OCI-M2 (cell line): ENCODE data around the gene RABL6.
"Not testable (repeated sequence)": the region's sequence is repeated elsewhere in the genome, so short reads cannot be mapped to it uniquely, and the experiment has no call there.

ENCODE experiments used
- DNase-seq: peaks from one replicate; lab custom pipeline; 2025; ENCODE audit not compliant: unreplicated experiment; lab: John Stamatoyannopoulos, UW

Gene RABL6, protein sequence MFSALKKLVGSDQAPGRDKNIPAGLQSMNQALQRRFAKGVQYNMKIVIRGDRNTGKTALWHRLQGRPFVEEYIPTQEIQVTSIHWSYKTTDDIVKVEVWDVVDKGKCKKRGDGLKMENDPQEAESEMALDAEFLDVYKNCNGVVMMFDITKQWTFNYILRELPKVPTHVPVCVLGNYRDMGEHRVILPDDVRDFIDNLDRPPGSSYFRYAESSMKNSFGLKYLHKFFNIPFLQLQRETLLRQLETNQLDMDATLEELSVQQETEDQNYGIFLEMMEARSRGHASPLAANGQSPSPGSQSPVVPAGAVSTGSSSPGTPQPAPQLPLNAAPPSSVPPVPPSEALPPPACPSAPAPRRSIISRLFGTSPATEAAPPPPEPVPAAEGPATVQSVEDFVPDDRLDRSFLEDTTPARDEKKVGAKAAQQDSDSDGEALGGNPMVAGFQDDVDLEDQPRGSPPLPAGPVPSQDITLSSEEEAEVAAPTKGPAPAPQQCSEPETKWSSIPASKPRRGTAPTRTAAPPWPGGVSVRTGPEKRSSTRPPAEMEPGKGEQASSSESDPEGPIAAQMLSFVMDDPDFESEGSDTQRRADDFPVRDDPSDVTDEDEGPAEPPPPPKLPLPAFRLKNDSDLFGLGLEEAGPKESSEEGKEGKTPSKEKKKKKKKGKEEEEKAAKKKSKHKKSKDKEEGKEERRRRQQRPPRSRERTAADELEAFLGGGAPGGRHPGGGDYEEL

DNA sequence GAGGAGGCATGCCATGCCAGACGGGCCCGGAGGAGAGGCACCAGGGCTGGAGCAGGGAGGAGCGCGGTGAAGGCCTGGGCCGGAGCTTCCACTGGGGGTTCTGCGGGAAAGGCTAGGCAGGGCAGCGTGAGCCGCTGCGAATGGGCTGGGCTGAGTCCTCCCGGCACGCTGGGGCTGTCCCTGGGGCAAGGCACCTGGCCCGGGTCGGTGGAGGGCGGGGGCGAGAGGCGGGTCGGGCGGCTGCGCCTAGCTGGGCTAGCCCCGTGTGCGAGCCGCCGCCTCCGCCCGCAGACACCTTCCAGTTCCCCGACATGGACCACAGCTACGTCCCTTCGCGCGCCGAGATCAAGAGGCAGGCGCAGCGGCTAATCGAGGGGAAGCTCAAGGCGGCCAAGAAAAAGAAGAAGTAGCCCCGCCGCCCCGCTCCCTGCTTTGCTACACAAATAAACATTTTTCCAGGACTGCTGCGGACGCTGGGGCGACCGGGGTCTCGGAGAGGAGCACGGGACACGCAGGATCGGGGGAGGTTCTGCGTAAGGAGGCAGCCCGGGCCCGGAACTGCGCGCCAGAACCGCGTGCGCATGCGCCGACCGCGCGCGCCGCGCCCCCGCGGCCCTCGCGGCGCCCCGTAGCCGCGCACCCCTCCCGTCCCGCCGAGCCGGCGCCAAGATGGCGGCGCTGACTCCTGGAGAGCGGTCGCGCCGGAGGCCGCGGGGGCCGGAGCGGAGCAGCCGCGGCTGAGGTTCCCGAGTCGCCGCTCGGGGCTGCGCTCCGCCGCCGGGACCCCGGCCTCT, at the start of gene RABL6:
Gene RABL6, plus strand, starts transcription at position 668 of the 794 bp plus-strand sequence. CDS start 249 bp downstream, outside the sequence.
- DNase-seq = no peak

DNA sequence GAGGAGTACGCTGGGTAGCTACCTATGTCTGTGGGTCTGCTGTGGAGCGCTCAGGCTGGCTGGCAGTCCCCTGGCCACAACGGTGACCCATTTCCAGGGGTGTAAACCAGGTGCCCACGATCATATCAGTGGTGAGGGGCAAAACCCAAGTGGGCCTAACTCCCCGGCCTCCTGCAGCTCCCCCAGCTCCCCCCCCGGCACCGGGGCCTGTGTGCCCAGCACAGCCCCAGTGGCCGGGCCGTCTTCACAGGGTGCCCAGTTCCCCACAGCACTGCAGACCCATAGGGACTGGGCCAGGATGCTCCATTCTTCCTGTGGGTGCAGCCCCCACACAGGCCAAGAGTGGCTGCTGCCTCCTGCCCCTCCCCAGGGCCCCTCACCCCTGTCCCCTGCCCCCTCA, 48.7 kb upstream of the RABL6 start:
- no peak for DNase-seq

DNA sequence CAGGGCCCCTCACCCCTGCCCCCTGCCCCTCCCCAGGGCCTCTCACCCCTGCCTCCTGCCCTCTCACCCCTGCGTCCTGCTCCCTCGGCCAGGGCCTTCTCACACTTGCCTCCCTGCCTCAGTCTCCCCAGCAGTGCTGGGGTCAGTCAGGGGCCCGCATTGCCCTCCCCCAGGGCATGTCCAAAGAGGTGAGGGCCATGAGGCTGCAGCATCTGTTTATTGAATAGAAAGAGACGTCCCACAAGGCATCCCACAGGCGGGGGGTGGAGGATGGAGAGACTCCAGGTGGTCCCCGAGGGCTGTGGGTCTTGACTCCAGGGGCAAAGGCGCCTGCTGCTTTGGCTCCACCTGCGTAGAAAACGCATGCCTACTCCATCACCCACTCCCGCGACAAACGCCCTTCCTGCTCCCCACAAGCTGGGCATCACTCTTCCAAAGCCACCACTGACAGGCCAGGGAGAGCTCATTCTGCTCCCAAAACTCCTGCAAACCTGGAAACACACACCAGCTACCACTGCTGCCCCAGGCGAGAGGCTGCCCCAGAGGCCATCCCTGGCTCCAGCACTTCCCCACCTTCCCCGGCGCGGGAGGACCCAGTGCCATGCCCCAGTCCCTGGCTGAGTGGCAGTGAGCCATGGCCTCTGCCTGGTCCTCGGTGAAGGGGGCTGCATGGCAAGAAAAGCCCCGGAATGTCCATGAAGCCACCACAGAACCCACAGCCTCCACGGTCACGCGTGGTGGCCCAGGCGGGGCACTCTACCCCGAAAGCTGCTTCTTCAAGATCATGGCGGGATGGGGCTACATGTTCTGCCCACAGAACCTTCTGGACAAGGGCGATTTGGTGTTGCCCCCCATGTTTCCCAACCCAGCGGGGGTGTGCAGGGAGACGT, 48.1 kb upstream of the RABL6 start:
- DNase-seq = no peak

DNA sequence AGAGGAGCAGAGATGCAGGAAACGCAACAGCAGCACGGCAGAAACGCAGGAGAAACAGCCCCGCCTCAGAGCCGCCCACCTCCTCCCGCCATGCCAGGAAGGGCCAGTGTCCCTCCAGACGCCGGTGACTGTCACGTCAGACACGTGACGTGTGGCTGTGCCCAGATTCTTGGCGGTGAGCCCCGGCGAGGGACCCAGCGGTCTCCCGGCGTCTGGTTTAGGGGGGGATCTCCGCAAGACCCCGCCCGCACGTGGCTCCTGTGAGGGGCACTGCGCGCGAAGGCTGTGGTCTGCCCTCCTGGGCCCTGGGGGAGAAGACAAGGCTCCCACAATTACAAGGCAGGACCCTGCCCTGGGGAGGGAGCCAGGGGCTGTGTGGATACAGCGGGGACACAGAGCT, 47.3 kb upstream of the RABL6 start:
- DNase-seq = no peak

DNA sequence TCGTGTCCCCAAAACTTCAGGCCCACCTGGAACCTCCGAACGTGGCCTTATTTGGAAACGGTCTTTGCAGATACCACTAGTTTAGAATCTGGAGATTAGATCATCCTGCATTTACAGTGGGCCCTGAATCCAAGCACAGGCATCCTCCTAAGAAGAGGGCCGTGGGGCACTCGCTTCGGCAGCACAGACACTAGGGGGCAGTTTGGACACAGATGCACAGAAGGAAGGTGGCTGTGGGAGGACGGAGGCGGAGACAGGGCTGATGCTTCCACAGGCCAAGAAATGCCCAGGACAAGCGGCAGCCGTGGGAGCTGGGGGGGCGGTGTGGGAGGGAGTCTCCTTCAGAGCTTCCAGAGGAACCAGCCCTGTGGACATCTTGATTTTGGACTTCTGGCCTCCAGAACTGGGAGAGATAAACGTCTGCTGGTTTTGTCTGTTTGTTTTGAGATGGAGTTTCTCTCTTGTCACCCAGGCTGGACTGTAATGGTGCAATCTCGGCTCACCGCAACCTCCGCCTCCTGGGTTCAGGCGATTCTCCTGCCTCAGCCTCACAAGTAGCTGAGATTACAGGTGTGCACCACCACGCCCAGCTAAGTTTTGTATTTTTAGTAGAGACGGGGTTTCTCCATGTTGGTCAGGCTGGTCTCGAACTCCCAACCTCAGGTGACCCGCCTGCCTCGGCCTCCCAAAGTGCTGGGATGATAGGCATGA, 46.8 kb upstream of the RABL6 start:
- DNase-seq = not testable (repeated sequence)

DNA sequence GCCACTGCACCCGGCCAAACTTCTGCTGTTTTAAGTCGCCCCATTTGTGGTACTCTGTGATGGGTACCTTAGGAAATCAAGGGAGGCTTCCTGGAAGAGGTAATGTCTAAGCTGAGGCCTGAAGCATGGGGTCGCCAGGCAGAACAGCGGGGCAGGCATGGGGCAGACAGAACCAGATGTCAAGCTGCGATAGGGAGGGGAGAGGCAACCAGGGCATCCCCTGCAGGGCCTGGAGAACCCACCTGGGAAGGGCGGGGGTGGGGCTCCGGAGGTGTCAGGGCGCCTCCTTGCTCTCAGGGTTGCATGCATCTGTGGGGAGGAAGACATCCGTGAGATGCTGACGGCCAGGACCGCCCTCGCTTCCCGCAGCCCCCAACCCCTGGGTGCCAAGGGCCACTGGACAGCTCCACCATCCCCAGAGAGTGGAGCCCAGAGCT, 46.2 kb upstream of the RABL6 start:
- DNase-seq = no peak

DNA sequence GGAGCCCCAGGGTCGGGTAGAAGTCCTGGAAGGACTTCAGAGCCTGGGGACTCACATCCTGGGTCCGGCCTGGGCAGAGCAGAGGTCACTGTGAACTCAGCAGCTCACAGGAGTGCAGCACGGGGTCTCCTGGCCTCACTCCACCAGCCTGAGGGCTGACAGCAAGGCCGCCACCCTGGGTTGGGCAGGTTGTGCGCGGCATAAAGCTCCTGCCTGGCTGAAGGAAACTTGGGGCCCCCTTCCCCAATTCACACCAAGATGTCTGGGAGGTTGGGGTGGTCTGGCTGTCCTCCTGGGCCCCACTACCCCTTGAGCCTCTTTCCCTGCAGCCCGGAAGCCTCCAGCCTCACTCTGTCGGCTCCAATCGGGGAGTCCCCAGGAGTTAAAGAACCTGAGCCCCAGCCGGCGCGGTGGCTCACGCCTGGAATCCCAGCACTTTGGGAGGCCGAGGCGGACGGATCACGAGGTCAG, 45.5 kb upstream of the RABL6 start:
- no peak for DNase-seq

DNA sequence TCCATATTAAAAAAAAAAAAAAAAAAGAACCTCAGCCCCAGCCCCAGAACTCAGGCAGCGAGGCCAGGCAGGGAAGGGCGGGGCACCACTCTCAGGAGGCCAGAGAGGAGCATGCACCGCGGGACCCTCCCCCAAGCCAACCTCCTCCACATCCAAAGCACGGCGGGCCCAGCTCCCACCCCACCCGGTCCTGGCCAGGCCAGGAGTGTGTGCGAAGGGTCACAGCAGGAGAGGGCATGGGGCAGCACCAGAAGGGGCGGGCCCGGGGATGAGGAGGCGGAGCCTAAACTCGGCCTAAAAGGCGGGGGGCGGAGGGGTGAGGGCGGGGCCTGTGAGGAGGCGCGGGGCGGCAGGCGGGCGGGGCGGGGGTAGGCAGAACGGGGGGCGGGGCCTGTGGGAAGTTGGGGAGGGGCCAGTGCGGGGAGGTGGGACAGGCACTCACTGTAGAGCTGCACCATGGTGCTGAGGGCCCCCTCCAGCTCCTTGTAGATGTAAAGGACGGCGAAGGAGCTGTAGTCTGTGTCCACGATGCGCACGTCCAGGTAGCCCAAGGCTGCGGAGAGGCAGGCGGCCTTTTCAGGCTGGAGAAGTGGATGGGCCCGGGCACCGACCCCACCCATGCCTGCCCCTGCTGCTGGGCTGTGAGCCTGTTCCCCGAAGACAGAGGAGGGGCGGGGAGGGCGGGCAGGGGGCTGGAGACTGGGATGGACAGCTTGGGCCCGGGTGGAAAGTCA, 44.7 kb upstream of the RABL6 start:
- no peak for DNase-seq

DNA sequence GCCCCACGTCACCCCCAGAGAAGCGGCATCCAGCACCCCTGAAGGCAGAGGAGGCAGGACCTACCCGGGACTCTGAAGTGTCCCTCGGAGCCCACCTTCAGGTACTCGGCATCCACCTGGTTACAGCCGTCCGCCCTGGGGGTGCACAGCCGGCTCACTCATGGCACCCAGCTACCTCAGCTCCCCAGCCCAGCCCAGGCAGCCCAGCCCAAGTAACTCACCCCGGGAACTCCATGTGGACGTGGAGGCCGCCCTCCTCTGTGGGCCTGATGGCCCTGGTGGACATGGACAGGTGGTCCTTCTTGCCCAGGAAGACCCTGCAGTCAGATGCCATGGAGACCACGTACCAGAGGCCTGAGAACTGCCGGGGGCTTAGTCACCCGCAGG, 44.1 kb upstream of the RABL6 start:
- no peak for DNase-seq

DNA sequence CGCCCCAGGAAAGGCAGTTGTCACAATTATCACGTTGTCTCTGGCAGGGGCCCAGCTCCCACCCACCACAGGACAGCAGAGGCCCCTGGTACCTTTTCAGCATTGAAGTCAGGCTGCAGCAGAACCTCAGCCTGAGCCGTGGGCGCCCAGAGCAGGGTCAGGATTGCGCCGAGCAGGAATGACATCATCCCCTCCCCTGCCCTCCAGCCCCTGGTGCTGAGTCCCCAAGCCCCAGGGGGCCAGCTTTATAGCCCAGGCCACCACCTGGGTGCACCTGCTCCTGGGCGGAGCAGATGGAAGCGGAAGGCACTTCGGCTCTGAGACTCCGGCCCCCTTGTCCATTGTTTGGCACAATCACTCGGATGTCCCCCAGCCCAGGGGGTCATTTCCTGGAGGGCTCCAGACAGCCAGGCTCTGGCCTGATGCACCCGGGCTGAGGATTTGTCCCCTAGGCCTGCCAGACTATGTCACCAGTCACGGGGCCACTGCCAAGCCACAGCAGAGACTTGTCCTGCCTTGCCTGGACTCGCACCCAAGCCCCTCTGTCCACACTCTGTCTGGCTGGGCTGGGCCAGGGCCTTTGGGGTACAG, 43.4 kb upstream of the RABL6 start, which contains the start of gene LCN15:
Gene LCN15, minus strand, starts transcription at position 218 of the 591 bp plus-strand sequence. Its CDS starts 30 bp downstream, at position 188.
- no peak for DNase-seq

DNA sequence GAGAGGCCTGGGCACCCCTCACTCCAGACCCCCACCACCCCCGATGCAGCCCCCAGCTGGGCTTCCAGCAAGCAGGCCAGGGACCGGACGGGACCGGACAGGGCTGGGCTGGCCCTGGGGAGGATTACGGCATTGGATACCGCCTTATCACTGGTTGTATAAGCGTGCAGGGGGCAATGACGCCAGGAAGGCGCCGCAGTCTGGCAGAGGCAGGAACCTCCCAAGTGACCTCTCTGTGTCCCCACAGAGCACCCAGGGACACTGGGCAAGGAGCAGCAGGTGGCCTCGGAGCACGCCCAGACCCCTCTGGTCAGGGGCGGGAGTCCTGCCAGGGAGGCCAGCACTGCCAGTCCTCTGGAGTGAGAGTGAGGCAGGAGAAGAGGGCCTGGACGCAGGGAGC, 42.7 kb upstream of the RABL6 start:
- DNase-seq = no peak

DNA sequence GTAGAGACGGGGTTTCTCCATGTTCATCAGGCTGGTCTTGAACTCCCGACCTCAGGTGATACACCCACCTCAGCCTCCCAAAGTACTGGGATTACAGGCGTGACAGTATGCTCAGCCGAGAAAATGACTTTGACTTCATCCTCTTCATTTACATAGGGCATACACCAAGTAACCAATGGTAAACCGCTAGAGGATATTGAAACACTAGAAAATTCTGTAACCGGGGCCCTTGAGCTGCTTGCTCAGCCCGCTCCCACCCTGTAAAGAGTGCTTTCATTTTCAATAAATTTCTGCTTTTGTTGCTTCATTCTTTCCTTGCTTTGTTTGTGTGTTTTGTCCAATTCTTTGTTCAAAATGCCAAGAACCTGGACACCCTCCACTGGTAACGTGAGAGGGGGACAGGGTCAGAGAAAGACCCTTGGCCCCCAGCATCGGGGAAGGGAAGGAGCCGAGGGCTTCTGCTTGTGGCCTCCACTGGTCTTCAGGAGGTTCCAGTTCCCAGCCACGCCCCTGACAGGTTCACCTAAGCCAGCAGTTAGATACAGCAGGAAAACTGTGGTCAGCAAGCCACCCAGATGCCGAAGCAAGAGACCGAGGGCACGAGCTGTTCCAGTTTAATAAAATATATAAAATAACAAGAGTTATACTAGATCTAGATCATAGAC, 41.9 kb upstream of the RABL6 start:
- not testable (repeated sequence) for DNase-seq

DNA sequence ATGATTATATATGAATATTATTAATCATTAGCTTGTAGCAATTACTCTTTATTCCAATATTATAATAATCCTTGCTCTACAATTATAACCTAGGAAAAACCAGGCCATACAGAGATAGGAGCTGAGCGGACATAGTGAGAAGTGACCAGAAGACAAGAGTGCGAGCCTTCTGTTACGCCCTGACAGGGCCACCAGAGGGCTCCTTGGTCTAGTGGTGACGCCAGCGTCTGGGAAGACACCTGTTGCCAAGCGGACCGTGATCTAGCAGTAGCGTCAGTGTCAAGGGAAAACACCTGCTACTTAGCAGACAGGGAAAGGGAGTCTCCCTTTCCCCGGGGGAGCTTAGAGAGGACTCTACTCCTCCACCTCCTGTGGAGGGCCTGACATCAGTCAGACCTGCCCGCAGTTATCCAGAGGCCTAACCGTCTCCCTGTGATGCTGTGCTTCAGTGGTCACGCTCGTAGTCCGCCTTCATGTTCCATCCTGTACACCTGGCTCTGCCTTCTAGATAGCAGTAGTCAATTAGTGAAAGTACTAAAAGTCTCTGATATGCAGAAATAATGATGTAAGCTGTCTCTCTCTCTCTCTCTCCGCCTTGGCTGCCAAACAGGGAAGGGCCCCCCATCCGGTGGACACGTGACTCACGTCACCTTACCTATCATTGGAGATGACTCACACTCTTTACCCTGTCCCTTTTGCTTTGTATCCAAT, 41.2 kb upstream of the RABL6 start:
- not testable (repeated sequence) for DNase-seq

DNA sequence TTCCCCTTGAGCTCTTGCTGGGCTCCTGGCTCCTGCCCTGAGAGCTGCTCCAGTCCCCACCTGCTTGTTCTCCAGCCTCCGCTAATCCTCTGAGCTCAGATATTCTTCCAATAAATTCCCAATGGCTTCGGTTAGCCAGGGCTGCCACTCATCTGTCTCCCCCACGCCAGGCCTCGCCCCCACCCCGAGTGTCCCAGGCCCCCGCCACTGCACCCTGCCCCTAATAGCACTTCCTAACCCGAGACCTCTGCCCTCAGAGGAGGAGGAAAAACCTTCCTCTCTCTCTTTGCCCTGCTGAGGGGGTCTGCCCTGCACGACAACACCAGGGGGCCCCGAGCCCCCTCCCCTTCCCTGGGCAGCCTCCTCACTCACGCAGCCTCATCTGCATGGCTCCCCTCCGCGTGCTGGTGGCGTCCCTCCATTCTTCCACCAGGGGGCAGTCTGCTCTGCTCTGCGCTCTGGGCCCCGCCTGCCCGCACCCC, 38.0 kb upstream of the RABL6 start:
- DNase-seq = no peak

DNA sequence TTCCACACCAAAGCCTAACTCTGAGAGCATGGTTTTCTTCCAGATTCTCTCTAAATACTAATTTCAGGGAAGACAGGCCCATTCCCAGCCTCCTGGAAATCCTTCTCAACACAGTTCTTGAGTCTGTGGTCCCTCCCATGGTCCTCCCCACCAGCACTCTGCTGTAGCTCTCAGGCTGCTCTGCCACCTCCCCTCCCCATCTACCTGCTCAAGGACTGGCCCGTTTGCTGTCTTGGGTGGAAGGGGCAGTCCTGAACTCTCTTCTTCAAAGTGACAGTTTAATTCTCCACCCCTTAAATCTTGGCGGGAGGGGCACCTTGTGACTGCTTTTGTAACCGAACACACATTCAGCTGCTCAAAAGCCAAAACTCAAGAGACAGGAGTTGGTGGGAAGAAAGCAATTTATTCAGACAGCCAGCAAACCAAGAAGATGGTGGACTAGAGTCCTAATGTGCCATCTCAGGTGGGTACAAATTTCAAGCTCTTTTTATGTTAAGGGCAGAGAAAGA, 35.8 kb upstream of the RABL6 start:
- no peak for DNase-seq

DNA sequence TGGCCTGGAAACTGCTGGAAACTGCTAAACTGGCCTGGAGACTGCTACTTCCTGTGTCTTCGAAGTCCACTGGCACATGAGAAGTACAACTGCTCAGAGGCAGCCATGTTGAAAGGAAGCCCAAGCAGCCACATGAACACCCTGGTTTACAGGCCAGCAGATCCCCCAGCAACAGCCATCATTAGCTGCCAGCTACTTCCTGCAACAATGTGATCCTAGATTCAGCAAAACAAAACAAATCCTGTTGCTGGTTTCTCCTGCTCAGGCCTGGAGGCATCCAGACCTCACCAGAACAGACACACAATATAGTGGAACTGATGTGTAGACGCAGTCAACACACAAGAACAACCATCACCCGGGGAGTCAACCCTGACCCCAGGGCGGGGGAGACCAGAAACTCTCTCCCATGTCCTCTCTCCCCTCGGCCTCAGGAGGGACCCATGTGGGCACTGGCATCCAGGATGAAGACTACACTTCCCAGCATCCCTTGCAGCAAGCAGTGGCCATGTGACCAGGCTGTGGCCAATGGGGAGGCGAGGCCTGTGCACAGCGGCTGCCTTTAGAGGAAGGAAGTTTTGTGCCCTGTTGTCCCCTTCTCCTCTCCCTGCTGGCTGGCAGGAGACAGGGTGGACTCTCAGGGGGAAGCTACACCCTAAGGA, 34.2 kb upstream of the RABL6 start:
- no peak for DNase-seq
